Gastroesophageal sphincter (tissue), 3 donors: Measurements from ENCODE around the gene CRB3.

ENCODE experiments used
- CTCF ChIP-seq, 4 experiments: fragments of 200-600 bp in 2 of 4; fragments of 450-650 bp in 2 of 4; sonication (generic) in 1 of 4; IDR thresholded peaks; one replicate each; pipeline ENCODE4 v1.5.1; 2017 to 2019; ENCODE audit warnings: antibody characterized with exemption in 4 of 4, mild to moderate bottlenecking in 2 of 4, moderate library complexity in 2 of 4
- POLR2A ChIP-seq, 2 donors: fragments of 450-650 bp; IDR thresholded peaks; one replicate each; pipeline ENCODE4 v1.6.1; 2017; ENCODE audit warnings: antibody characterized with exemption in 2 of 2, mild to moderate bottlenecking in 2 of 2, moderate library complexity in 1 of 2
- POLR2AphosphoS5 ChIP-seq: sonication (generic); formaldehyde crosslinking; IDR thresholded peaks from one replicate; pipeline ENCODE4 v1.6.1; 2017; ENCODE audit warnings: antibody characterized with exemption

DNA sequence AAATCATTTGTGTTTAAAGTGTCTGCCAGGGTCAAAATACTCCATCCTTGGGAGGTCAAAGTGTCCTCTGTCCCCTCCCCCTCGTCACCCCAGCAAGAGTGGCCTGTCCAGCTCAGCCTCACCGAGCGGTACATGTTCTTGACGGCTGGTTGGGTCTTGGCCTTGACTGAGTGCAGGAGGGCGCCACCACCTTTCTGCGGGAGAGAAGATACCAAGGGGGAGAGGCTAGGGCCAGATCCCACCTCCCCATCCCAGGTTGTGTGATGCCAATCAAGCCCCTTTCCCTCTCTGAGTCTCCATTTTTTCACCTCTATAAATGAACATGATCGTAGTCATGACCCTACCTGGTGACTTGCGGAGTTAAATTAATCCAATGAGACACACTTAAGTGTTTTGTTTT lies 6.1 kb downstream of the CRB3 start:
- no peak for TF ChIP-seq CTCF (IDR thresholded peaks at IDR 0.05)
- TF ChIP-seq POLR2A (IDR thresholded peaks at IDR 0.05): no peak
- TF ChIP-seq POLR2AphosphoS5: no peak
